ENCODE measurements around the gene ACOT11.

Gene ACOT11

GRCh38 chr1:54557671-54558355 lies 9.8 kb downstream of the ACOT11 start:
- TF ChIP-seq BCL11A (tag by site-specific recombination; IDR thresholded peaks at IDR 0.05; ENCODE audit: low read depth) (no peak), ELK4 (IDR thresholded peaks at IDR 0.05; ENCODE audit: borderline replicate concordance, low read depth, low read length) (no peak), ZBTB48 (tag by site-specific recombination; IDR thresholded peaks at IDR 0.05) (no peak), MZF1 (tag by site-specific recombination; IDR thresholded peaks at IDR 0.05; ENCODE audit: borderline replicate concordance) (no peak), ZSCAN16 (tag by site-specific recombination; IDR thresholded peaks at IDR 0.05) (no peak)
- TF ChIP-seq, protein P1, sequence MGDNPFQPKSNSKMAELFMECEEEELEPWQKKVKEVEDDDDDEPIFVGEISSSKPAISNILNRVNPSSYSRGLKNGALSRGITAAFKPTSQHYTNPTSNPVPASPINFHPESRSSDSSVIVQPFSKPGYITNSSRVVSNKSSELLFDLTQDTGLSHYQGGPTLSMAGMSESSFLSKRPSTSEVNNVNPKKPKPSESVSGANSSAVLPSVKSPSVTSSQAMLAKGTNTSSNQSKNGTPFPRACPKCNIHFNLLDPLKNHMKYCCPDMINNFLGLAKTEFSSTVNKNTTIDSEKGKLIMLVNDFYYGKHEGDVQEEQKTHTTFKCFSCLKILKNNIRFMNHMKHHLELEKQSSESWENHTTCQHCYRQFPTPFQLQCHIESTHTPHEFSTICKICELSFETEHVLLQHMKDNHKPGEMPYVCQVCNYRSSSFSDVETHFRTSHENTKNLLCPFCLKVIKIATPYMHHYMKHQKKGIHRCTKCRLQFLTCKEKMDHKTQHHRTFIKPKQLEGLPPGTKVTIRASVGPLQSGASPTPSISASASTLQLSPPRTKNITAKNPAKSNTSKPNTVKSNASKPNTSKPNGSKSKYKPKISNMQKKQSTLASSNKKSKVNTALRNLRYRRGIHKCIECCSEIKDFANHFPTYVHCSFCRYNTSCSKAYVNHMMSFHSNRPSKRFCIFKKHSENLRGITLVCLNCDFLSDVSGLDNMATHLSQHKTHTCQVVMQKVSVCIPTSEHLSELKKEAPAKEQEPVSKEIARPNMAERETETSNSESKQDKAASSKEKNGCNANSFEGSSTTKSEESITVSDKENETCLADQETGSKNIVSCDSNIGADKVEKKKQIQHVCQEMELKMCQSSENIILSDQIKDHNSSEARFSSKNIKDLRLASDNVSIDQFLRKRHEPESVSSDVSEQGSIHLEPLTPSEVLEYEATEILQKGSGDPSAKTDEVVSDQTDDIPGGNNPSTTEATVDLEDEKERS (tag by site-specific recombination; IDR thresholded peaks at IDR 0.05) = no peak
- Histone ChIP-seq H3K4me1 (ENCODE audit: control insufficient read depth, insufficient read depth, low read length) (no peaks in the 10 kb centered on the region), H3K4me3 (ENCODE audit: low read depth, low read length) (no peak overlapping the region), H3K27ac (ENCODE audit: extremely low read depth, low read depth, low read length) (no peak overlapping the region), H3K9me3 (ENCODE audit: control insufficient read depth, insufficient read depth, low read depth, low read length) (no peaks in the 10 kb centered on the region), H3K36me3 (ENCODE audit: control insufficient read depth in 2 of 2, insufficient read depth in 1 of 2, low read length in 2 of 2) (no peaks in the 10 kb centered on the region)
- POLR2A ChIA-PET = no interaction called here
- CTCF ChIA-PET = interaction anchor here (1.6 kb wide), 1 partner anchor 68 kb away, joined by 3 read pairs; no protein-coding TSS in a partner anchor

GRCh38 chr1:54558434-54559030 lies 10.5 kb downstream of the ACOT11 start:
- no peak overlapping the region for H3K27ac ChIP-seq (ENCODE audit: extremely low read depth, low read depth, low read length)
- ChIA-PET POLR2A (no interaction called here), CTCF (interaction anchor here (1.6 kb wide), 1 partner anchor 69 kb away, joined by 3 read pairs; no protein-coding TSS in a partner anchor)
- no peaks in the 10 kb centered on the region for H3K4me1 ChIP-seq (ENCODE audit: control insufficient read depth, insufficient read depth, low read length)
- no peaks in the 10 kb centered on the region for H3K36me3 ChIP-seq (ENCODE audit: control insufficient read depth in 2 of 2, insufficient read depth in 1 of 2, low read length in 2 of 2)
- no peaks in the 10 kb centered on the region for H3K9me3 ChIP-seq (ENCODE audit: control insufficient read depth, insufficient read depth, low read depth, low read length)
- no peak overlapping the region for H3K4me3 ChIP-seq (ENCODE audit: low read depth, low read length)
- TF ChIP-seq ZNF132 (tag by site-specific recombination; IDR thresholded peaks at IDR 0.05; ENCODE audit: borderline replicate concordance) (no peak), ZNF426 (tag by site-specific recombination; IDR thresholded peaks at IDR 0.05) (no peak)

DNA sequence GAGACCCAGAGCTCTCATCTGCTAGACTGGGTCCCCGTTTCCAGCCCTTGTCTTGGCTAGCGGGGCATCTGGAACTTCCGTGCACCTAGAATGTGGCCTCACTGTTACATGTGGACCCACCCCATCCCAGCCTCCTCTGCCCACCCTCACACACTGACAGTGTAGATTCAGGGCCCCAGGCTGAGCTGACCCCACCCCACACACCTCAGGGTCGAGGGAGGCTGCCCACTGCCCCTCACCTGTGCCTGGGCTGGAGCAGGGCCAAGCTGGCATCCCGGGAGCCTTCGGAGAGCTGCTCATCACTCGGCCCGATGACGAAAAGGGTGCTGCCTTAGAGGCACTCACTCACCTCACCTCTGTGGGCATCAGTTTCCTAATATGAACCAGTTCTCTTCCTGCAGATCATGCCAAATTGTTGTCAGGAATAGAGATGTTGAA lies 11.1 kb downstream of the ACOT11 start:
- Histone ChIP-seq H3K9me3 (ENCODE audit: control insufficient read depth, insufficient read depth, low read depth, low read length) (no peaks in the 10 kb centered on the region), H3K4me1 (ENCODE audit: control insufficient read depth, insufficient read depth, low read length) (no peaks in the 10 kb centered on the region), H3K27ac (ENCODE audit: extremely low read depth, low read depth, low read length) (no peak overlapping the region), H3K4me3 (ENCODE audit: low read depth, low read length) (no peak overlapping the region), H3K36me3 (ENCODE audit: control insufficient read depth in 2 of 2, insufficient read depth in 1 of 2, low read length in 2 of 2) (no peaks in the 10 kb centered on the region)
- ChIA-PET CTCF (interaction anchor here (0.7 to 1.6 kb wide), 3 partner anchors 11 to 470 kb away, joined by 3 read pairs; partner anchors contain the start of gene ACOT11), POLR2A (no interaction called here)
- TF ChIP-seq ZSCAN5A (tag by site-specific recombination; IDR thresholded peaks at IDR 0.05) = no peak
- TF ChIP-seq ZNF776 (tag by site-specific recombination; IDR thresholded peaks at IDR 0.05; ENCODE audit: borderline replicate concordance) = no peak
- no peak for TF ChIP-seq ZNF830 (tag by site-specific recombination; IDR thresholded peaks at IDR 0.05; ENCODE audit: low read depth)
- TF ChIP-seq KLF8 (tag by site-specific recombination; IDR thresholded peaks at IDR 0.05) = no peak
- no peak for TF ChIP-seq ZNF23 (tag by site-specific recombination; IDR thresholded peaks at IDR 0.05; ENCODE audit: borderline replicate concordance)
- TF ChIP-seq KLF16 (tag by site-specific recombination; IDR thresholded peaks at IDR 0.05) = no peak
- no peak for TF ChIP-seq ZNF626 (tag by site-specific recombination; IDR thresholded peaks at IDR 0.05)
- TF ChIP-seq ZBTB49 (tag by site-specific recombination; IDR thresholded peaks at IDR 0.05; ENCODE audit: low read depth) = no peak
- no peak for TF ChIP-seq ZNF416 (tag by site-specific recombination; IDR thresholded peaks at IDR 0.05)
- TF ChIP-seq, protein P2, sequence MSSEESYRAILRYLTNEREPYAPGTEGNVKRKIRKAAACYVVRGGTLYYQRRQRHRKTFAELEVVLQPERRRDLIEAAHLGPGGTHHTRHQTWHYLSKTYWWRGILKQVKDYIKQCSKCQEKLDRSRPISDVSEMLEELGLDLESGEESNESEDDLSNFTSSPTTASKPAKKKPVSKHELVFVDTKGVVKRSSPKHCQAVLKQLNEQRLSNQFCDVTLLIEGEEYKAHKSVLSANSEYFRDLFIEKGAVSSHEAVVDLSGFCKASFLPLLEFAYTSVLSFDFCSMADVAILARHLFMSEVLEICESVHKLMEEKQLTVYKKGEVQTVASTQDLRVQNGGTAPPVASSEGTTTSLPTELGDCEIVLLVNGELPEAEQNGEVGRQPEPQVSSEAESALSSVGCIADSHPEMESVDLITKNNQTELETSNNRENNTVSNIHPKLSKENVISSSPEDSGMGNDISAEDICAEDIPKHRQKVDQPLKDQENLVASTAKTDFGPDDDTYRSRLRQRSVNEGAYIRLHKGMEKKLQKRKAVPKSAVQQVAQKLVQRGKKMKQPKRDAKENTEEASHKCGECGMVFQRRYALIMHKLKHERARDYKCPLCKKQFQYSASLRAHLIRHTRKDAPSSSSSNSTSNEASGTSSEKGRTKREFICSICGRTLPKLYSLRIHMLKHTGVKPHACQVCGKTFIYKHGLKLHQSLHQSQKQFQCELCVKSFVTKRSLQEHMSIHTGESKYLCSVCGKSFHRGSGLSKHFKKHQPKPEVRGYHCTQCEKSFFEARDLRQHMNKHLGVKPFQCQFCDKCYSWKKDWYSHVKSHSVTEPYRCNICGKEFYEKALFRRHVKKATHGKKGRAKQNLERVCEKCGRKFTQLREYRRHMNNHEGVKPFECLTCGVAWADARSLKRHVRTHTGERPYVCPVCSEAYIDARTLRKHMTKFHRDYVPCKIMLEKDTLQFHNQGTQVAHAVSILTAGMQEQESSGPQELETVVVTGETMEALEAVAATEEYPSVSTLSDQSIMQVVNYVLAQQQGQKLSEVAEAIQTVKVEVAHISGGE (tag by site-specific recombination; conservative IDR thresholded peaks at IDR 0.05; ENCODE audit: low read depth) = no peak
